Liver (tissue), 9 donors: ENCODE data around the gene SIL1. TPM values are rescaled to one million over a fixed set of nuclear protein-coding genes. Genes with fewer than 3 reads are reported as not detected.
"Not testable (repeated sequence)": the region's sequence is repeated elsewhere in the genome, so short reads cannot be mapped to it uniquely, and the experiment has no call there.

Source experiments
- DNase-seq: peaks from one replicate; pipeline ENCODE4 v3.0.0-alpha.2; 2017; ENCODE audit warnings: low spot score
- H3K27ac ChIP-seq, 2 donors: one replicate each; pipeline ENCODE4 v1.7.0; 2013; ENCODE audit warnings: inconsistent platforms in 2 of 2, low read length in 2 of 2, control low read depth in 1 of 2, low read depth in 1 of 2, mild to moderate bottlenecking in 1 of 2
- H3K27me3 ChIP-seq, 4 donors: one replicate each; pipeline versions ENCODE4 v1.6.1 to v1.7.0; 2013; ENCODE audit warnings: low read length in 3 of 4, inconsistent platforms in 1 of 4, mild to moderate bottlenecking in 1 of 4, moderate library complexity in 1 of 4; ENCODE audit not compliant: control insufficient read depth in 4 of 4, insufficient read depth in 4 of 4
- H3K36me3 ChIP-seq, 4 donors: one replicate each; pipeline versions ENCODE4 v1.6.1 to v1.7.0; 2013; ENCODE audit warnings: low read length in 3 of 4, mild to moderate bottlenecking in 3 of 4, low read depth in 1 of 4, moderate library complexity in 1 of 4; ENCODE audit not compliant: control insufficient read depth in 4 of 4, insufficient read depth in 3 of 4
- H3K4me1 ChIP-seq, 4 donors: one replicate each; pipeline versions ENCODE4 v1.6.1 to v1.7.0; 2013; ENCODE audit warnings: low read length in 3 of 4, mild to moderate bottlenecking in 3 of 4, moderate library complexity in 1 of 4; ENCODE audit not compliant: control insufficient read depth in 4 of 4, insufficient read depth in 4 of 4
- H3K4me3 ChIP-seq, 3 donors: one replicate each; pipeline versions ENCODE4 v1.6.1 to v1.7.0; 2013; ENCODE audit warnings: low read length in 3 of 3, control low read depth in 1 of 3, low read depth in 1 of 3, mild to moderate bottlenecking in 1 of 3
- H3K9ac ChIP-seq, 2 donors: one replicate each; pipeline ENCODE4 v1.7.0; 2013; ENCODE audit warnings: low read length in 2 of 2, mild to moderate bottlenecking in 2 of 2, moderate library complexity in 2 of 2, control low read depth in 1 of 2, low read depth in 1 of 2
- H3K9me3 ChIP-seq, 4 donors: one replicate each; pipeline versions ENCODE4 v1.6.1 to v1.7.0; 2013; ENCODE audit warnings: low read length in 3 of 4; ENCODE audit not compliant: control insufficient read depth in 4 of 4
- FOXA1 ChIP-seq: IDR thresholded peaks from 2 replicates; pipeline ENCODE4 v1.6.1; 2016; ENCODE audit warnings: antibody characterized with exemption
- FOXA2 ChIP-seq: IDR thresholded peaks from 2 replicates; pipeline ENCODE4 v1.6.1; 2016; ENCODE audit warnings: antibody characterized with exemption
- GABPA ChIP-seq, 2 donors: IDR thresholded peaks in 1 of 2; conservative IDR thresholded peaks in 1 of 2; 2 replicates each; pipeline ENCODE4 v1.6.1; 2016; ENCODE audit warnings: antibody characterized with exemption in 2 of 2, mild to moderate bottlenecking in 1 of 2, moderate library complexity in 1 of 2
- HNF4G ChIP-seq: IDR thresholded peaks from 2 replicates; pipeline ENCODE4 v1.6.1; 2016; ENCODE audit warnings: antibody characterized with exemption
- NR2F2 ChIP-seq: IDR thresholded peaks from 2 replicates; pipeline ENCODE4 v1.6.1; 2016; ENCODE audit warnings: antibody characterized with exemption
- RAD21 ChIP-seq, 2 donors: IDR thresholded peaks; 2 replicates each; pipeline ENCODE4 v1.6.1; 2016; ENCODE audit warnings: antibody characterized with exemption in 2 of 2, mild to moderate bottlenecking in 2 of 2
- RXRA ChIP-seq, 2 donors: IDR thresholded peaks; 2 replicates each; pipeline ENCODE4 v1.6.1; 2017 to 2018; ENCODE audit warnings: antibody characterized with exemption in 2 of 2, mild to moderate bottlenecking in 1 of 2
- SP1 ChIP-seq: IDR thresholded peaks from 2 replicates; pipeline ENCODE4 v1.6.1; 2018; ENCODE audit warnings: antibody characterized with exemption, mild to moderate bottlenecking
- TAF1 ChIP-seq: conservative IDR thresholded peaks from 2 replicates; pipeline ENCODE4 v1.6.1; 2016; ENCODE audit warnings: antibody characterized with exemption, mild to moderate bottlenecking
- WGBS: extraction: QIAGEN DNeasy Blood & Tissue Kit; methylation state at CpG from one replicate; pipeline ENCODE4 v1.1.7; 2013; 5-methylcytosine and 5-hydroxymethylcytosine counted together
- polyA plus RNA-seq, 2 donors: library from polyadenylated mRNA; stranded (reverse) in 1 of 2; unstranded in 1 of 2; fragments of 200-250 nt in 1 of 2; fragments of >200 nt in 1 of 2; fragmentation: Nextera tagmentation in 1 of 2; extraction: Ambion mirVana in 1 of 2; gene quantifications; one replicate each; pipeline versions ENCODE4 v1.2.1 to v1.2.3, GENCODE V29; 2013 to 2015
- total RNA-seq, 2 donors: library from RNA; depleted of rRNA; stranded (reverse); fragments of >200 nt; gene quantifications; one replicate each; pipeline ENCODE4 v1.2.3, GENCODE V29; 2014
- TF ChIP-seq, protein P1 (sequence below): fragments of 150-350 bp; IDR thresholded peaks from 2 replicates; pipeline ENCODE4 v1.5.1; 2017; ENCODE audit warnings: improper control_type of control experiment, low read depth, low read length; ENCODE audit not compliant: missing input control
- TF ChIP-seq, protein P2 (sequence below): IDR thresholded peaks from 2 replicates; pipeline ENCODE4 v1.6.1; 2016; ENCODE audit warnings: antibody characterized with exemption, mild to moderate bottlenecking
- TF ChIP-seq, protein P3 (sequence below): IDR thresholded peaks from 2 replicates; pipeline ENCODE4 v1.6.1; 2016; ENCODE audit warnings: antibody characterized with exemption
- TF ChIP-seq, protein P4 (sequence below): IDR thresholded peaks from 2 replicates; pipeline ENCODE4 v1.6.1; 2016; ENCODE audit warnings: antibody characterized with exemption
- donor health status: healthy.
- donor health status: healthy.
- donor health status: healthy.
- donor health status: healthy.
- donor health status: healthy.

The SIL1 gene
- total and polyA plus RNA-seq, 4 donors: 38.1 to 95.1 (median 76.2) TPM

DNA sequence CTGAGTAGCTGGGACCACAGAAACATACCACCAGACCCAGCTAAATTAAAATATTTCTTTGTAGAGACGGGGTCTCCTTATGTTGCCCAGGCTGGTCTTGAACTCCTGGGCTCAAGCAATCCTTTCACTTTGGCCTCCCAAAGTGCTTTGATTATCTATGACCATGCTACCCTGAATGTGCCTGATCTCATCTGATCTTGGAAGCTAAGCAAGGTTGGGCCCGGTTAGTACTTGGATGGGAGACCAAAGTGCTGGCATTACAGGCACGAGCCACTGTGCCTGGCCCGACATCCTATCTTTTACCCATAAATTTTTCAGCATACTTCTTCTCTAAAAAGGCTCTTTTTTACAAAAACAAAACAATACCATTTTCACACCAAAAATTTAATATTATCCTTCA, 186.0 kb downstream of the SIL1 start:
- WGBS: 99% methylated on average over 4 of the region's 4 CpGs
- peaks cover 0 to 7% (median 1%) of the 10 kb centered on the region in 4 donors for H3K36me3 ChIP-seq
- H3K9me3 ChIP-seq: no peaks in the 10 kb centered on the region
- H3K27me3 ChIP-seq: no peaks in the 10 kb centered on the region
- no peak overlapping the region for H3K9ac ChIP-seq
- TF ChIP-seq, protein P1, sequence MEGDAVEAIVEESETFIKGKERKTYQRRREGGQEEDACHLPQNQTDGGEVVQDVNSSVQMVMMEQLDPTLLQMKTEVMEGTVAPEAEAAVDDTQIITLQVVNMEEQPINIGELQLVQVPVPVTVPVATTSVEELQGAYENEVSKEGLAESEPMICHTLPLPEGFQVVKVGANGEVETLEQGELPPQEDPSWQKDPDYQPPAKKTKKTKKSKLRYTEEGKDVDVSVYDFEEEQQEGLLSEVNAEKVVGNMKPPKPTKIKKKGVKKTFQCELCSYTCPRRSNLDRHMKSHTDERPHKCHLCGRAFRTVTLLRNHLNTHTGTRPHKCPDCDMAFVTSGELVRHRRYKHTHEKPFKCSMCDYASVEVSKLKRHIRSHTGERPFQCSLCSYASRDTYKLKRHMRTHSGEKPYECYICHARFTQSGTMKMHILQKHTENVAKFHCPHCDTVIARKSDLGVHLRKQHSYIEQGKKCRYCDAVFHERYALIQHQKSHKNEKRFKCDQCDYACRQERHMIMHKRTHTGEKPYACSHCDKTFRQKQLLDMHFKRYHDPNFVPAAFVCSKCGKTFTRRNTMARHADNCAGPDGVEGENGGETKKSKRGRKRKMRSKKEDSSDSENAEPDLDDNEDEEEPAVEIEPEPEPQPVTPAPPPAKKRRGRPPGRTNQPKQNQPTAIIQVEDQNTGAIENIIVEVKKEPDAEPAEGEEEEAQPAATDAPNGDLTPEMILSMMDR: no peak
- TF ChIP-seq TAF1 (no peak), RAD21 (IDR thresholded peaks at IDR 0.05) (no peak), SP1 (no peak), HNF4G (no peak), GABPA (IDR thresholded peaks at IDR 0.05 in 1 of 2, conservative IDR thresholded peaks at IDR 0.05 in 1 of 2) (no peak)
- no peak overlapping the region for H3K27ac ChIP-seq
- H3K4me3 ChIP-seq: no peak overlapping the region
- no peak for DNase-seq
- no peaks in the 10 kb centered on the region for H3K4me1 ChIP-seq

DNA sequence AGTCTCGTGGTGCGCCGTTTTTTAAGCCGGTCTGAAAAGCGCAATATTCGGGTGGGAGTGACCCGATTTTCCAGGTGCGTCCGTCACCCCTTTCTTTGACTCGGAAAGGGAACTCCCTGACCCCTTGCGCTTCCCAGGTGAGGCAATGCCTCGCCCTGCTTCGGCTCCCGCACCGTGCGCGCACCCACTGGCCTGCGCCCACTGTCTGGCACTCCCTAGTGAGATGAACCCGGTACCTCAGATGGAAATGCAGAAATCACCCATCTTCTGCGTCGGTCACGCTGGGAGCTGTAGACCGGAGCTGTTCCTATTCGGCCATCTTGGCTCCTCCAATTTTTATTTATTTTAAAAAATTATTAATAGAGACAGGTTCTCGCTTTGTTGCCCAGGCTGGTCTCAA, 187.0 kb downstream of the SIL1 start:
- H3K36me3 ChIP-seq, H3K9me3 ChIP-seq, H3K27ac ChIP-seq, DNase-seq, H3K4me1 ChIP-seq, H3K9ac ChIP-seq, H3K27me3 ChIP-seq, H3K4me3 ChIP-seq: not testable (repeated sequence)
- 70% methylated on average over 16 of the region's 25 CpGs for WGBS

DNA sequence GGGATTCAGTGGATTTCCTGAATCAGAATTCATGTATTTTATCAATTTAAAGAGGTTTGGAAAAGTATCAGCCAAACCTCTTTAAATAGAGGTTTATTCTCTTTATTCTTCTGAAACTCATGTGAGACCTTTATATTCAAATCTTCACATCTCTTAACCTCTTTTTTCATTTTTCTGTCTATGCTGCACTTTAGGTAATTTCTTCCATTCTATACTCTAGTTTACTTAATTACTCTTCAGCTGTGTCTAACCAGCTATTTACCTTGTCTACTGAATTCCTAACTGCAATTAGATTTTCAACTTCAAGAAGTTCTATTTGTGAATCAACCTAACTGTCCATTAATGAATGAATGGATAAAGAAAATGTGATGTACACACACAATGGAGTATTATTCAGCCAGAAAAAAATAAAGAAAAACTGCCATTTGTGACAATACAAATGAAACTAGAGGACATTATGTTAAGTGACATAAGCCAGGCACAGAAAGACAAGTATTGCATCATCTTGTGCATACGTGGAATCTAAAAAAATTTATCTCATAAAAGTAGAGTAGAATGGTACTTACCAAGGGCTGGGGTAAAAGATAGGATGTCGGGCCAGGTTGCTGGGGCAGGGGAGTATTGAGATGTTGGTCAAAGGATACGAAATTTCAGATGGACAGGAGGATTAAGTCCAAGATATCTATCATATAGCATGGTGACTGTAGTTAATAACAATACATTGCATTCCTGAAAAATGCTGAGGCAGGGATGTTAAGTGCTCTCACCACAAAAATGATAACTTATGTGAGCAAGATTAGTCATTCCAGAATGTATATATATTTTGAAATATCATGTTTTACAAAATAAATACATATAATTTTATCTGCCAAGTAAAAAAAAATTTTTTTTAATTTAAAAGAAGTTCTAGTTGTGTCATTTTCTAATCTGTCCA, 193.5 kb downstream of the SIL1 start:
- no peaks in the 10 kb centered on the region for H3K27me3 ChIP-seq
- no peak for DNase-seq
- no peaks in the 10 kb centered on the region for H3K4me1 ChIP-seq
- H3K27ac ChIP-seq: no peak overlapping the region
- 89% methylated on average over 3 of the region's 3 CpGs for WGBS
- H3K9ac ChIP-seq: no peak overlapping the region
- TF ChIP-seq NR2F2 (no peak), HNF4G (no peak), RXRA (IDR thresholded peaks at IDR 0.05) (no peak), FOXA2 (no peak), TAF1 (no peak), FOXA1 (no peak), RAD21 (IDR thresholded peaks at IDR 0.05) (no peak), SP1 (no peak), GABPA (IDR thresholded peaks at IDR 0.05 in 1 of 2, conservative IDR thresholded peaks at IDR 0.05 in 1 of 2) (no peak)
- TF ChIP-seq, protein P1: no peak
- TF ChIP-seq, protein P2, sequence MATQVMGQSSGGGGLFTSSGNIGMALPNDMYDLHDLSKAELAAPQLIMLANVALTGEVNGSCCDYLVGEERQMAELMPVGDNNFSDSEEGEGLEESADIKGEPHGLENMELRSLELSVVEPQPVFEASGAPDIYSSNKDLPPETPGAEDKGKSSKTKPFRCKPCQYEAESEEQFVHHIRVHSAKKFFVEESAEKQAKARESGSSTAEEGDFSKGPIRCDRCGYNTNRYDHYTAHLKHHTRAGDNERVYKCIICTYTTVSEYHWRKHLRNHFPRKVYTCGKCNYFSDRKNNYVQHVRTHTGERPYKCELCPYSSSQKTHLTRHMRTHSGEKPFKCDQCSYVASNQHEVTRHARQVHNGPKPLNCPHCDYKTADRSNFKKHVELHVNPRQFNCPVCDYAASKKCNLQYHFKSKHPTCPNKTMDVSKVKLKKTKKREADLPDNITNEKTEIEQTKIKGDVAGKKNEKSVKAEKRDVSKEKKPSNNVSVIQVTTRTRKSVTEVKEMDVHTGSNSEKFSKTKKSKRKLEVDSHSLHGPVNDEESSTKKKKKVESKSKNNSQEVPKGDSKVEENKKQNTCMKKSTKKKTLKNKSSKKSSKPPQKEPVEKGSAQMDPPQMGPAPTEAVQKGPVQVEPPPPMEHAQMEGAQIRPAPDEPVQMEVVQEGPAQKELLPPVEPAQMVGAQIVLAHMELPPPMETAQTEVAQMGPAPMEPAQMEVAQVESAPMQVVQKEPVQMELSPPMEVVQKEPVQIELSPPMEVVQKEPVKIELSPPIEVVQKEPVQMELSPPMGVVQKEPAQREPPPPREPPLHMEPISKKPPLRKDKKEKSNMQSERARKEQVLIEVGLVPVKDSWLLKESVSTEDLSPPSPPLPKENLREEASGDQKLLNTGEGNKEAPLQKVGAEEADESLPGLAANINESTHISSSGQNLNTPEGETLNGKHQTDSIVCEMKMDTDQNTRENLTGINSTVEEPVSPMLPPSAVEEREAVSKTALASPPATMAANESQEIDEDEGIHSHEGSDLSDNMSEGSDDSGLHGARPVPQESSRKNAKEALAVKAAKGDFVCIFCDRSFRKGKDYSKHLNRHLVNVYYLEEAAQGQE: no peak
- TF ChIP-seq, protein P3, sequence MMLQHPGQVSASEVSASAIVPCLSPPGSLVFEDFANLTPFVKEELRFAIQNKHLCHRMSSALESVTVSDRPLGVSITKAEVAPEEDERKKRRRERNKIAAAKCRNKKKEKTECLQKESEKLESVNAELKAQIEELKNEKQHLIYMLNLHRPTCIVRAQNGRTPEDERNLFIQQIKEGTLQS: no peak
- TF ChIP-seq, protein P4, sequence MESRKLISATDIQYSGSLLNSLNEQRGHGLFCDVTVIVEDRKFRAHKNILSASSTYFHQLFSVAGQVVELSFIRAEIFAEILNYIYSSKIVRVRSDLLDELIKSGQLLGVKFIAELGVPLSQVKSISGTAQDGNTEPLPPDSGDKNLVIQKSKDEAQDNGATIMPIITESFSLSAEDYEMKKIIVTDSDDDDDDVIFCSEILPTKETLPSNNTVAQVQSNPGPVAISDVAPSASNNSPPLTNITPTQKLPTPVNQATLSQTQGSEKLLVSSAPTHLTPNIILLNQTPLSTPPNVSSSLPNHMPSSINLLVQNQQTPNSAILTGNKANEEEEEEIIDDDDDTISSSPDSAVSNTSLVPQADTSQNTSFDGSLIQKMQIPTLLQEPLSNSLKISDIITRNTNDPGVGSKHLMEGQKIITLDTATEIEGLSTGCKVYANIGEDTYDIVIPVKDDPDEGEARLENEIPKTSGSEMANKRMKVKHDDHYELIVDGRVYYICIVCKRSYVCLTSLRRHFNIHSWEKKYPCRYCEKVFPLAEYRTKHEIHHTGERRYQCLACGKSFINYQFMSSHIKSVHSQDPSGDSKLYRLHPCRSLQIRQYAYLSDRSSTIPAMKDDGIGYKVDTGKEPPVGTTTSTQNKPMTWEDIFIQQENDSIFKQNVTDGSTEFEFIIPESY: no peak
- peaks cover 0 to 5% (median under 1%) of the 10 kb centered on the region in 4 donors for H3K36me3 ChIP-seq
- H3K9me3 ChIP-seq: no peaks in the 10 kb centered on the region
- H3K4me3 ChIP-seq: no peak overlapping the region
